Fibroblast of lung (primary cell): Measurements from ENCODE around the gene STARD3NL. TPM values are rescaled to one million over a fixed set of nuclear protein-coding genes. Genes with fewer than 3 reads are reported as not detected.

Experiments used
- DNase-seq, 2 donors: peaks; one replicate each; pipeline versions ENCODE4 v3.0.0 to v3.0.0-alpha.2; 2010; ENCODE audit warnings: low read depth in 2 of 2
- H2AFZ ChIP-seq: 2 replicates; pipeline ENCODE4 v1.5.1; 2012; ENCODE audit warnings: low read length, control low read depth, inconsistent platforms
- H3K27ac ChIP-seq: 2 replicates; pipeline ENCODE4 v1.5.1; 2011; ENCODE audit warnings: low read length, control low read depth; ENCODE audit not compliant: insufficient read depth
- H3K27me3 ChIP-seq: 2 replicates; pipeline ENCODE4 v1.5.1; 2011; ENCODE audit warnings: mild to moderate bottlenecking, low read length; ENCODE audit not compliant: control insufficient read depth, insufficient read depth
- H3K36me3 ChIP-seq: 2 replicates; pipeline ENCODE4 v1.5.1; 2011; ENCODE audit warnings: low read length; ENCODE audit not compliant: control insufficient read depth, insufficient read depth
- H3K4me1 ChIP-seq: 2 replicates; pipeline ENCODE4 v1.5.1; 2011; ENCODE audit warnings: low read length; ENCODE audit not compliant: control insufficient read depth, insufficient read depth; ENCODE audit errors: extremely low read depth
- H3K4me2 ChIP-seq: 2 replicates; pipeline ENCODE4 v1.5.1; 2011; ENCODE audit warnings: low read length, control low read depth; ENCODE audit not compliant: insufficient read depth; ENCODE audit errors: extremely low read depth
- H3K4me3 ChIP-seq, 4 experiments: fragments of 200-600 bp in 1 of 4; sonication (generic) in 1 of 4; replicated peaks in 1 of 4; 2 replicates each; pipeline ENCODE4 v1.5.1; 2011 to 2016; ENCODE audit warnings: low read length in 4 of 4, low read depth in 3 of 4, mild to moderate bottlenecking in 3 of 4, control low read depth in 2 of 4, inconsistent platforms in 1 of 4, mixed read lengths in 1 of 4; ENCODE audit not compliant: insufficient read depth in 1 of 4; ENCODE audit errors: control extremely low read depth in 1 of 4
- H3K79me2 ChIP-seq: 2 replicates; pipeline ENCODE4 v1.5.1; 2012; ENCODE audit warnings: mild to moderate bottlenecking, low read length, inconsistent platforms; ENCODE audit not compliant: control insufficient read depth, insufficient read depth
- H3K9ac ChIP-seq: 2 replicates; pipeline ENCODE4 v1.5.1; 2011; ENCODE audit warnings: mild to moderate bottlenecking, low read length, control low read depth; ENCODE audit not compliant: insufficient read depth
- H3K9me3 ChIP-seq: 2 replicates; pipeline ENCODE4 v1.5.1; 2012; ENCODE audit warnings: low read depth, low read length; ENCODE audit not compliant: control insufficient read depth, insufficient read depth
- H4K20me1 ChIP-seq: 2 replicates; pipeline ENCODE4 v1.5.1; 2011; ENCODE audit warnings: low read length; ENCODE audit not compliant: control insufficient read depth, insufficient read depth; ENCODE audit errors: extremely low read depth
- EZH2 ChIP-seq: IDR thresholded peaks from 2 replicates; pipeline ENCODE4 v1.5.1; 2012; ENCODE audit warnings: low read length, control low read depth, mild to moderate bottlenecking; ENCODE audit errors: missing control alignments
- polyA plus RNA-seq, 2 donors: library from polyadenylated mRNA; depleted of rRNA in 1 of 2; stranded (reverse) in 1 of 2; unstranded in 1 of 2; fragments of >200 nt; gene quantifications; 2 replicates each; pipeline ENCODE4 v1.2.1, GENCODE V29; 2011 to 2012; ENCODE audit warnings: missing spikeins in 1 of 2
- total RNA-seq: library from RNA; depleted of rRNA; stranded (reverse); fragments of >200 nt; gene quantifications from 2 replicates; pipeline ENCODE4 v1.2.1, GENCODE V29; 2014
- TF ChIP-seq, protein P1 (sequence below), 2 donors: IDR thresholded peaks in 1 of 2; conservative IDR thresholded peaks in 1 of 2; 1 replicate in 1 of 2; 2 replicates in 1 of 2; pipeline ENCODE4 v1.5.1; 2011 to 2012; ENCODE audit warnings: low read length in 2 of 2, control low read depth in 1 of 2, inconsistent platforms in 1 of 2, low read depth in 1 of 2, mild to moderate bottlenecking in 1 of 2

The STARD3NL gene
- total and polyA plus RNA-seq, 2 donors (not counting 1 experiment from before 2014, with no cell fraction given), result 71.9 to 105 TPM

DNA sequence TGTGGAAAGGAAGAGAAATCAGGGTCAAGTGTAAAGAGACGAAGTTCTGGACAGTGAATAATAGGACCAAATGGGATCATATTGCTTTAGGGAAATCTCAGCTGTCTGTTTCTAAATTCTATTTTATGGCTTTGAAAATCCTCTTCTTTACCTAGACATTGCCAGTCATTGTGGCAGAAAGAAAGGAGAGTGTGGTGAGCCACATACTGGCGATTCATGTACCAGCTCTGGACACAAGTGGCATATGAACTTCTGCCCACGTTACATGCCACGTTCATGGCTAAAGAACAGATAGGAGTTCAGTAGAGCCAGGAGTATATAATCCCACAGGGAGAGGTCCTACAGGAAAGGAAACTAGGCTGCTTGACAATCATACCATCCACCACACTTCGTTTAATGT lies 28.0 kb downstream of the STARD3NL start:
- Histone ChIP-seq H3K4me2 (no peak overlapping the region), H3K4me3 (no peak overlapping the region), H3K79me2 (peaks cover 2% of the 10 kb centered on the region), H3K9ac (no peak overlapping the region), H4K20me1 (no peaks in the 10 kb centered on the region), H3K27me3 (no peaks in the 10 kb centered on the region), H3K36me3 (peaks cover 2% of the 10 kb centered on the region), H3K27ac (no peak overlapping the region), H3K9me3 (no peaks in the 10 kb centered on the region), H2AFZ (no peak overlapping the region), H3K4me1 (no peaks in the 10 kb centered on the region)
- DNase-seq, result no peak
- TF ChIP-seq, protein P1, sequence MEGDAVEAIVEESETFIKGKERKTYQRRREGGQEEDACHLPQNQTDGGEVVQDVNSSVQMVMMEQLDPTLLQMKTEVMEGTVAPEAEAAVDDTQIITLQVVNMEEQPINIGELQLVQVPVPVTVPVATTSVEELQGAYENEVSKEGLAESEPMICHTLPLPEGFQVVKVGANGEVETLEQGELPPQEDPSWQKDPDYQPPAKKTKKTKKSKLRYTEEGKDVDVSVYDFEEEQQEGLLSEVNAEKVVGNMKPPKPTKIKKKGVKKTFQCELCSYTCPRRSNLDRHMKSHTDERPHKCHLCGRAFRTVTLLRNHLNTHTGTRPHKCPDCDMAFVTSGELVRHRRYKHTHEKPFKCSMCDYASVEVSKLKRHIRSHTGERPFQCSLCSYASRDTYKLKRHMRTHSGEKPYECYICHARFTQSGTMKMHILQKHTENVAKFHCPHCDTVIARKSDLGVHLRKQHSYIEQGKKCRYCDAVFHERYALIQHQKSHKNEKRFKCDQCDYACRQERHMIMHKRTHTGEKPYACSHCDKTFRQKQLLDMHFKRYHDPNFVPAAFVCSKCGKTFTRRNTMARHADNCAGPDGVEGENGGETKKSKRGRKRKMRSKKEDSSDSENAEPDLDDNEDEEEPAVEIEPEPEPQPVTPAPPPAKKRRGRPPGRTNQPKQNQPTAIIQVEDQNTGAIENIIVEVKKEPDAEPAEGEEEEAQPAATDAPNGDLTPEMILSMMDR (conservative IDR thresholded peaks at IDR 0.05 in 1 of 2, IDR thresholded peaks at IDR 0.05 in 1 of 2; ENCODE audit: low read depth in 1 of 2, low read length in 2 of 2), result no peak
- TF ChIP-seq EZH2, result no peak

DNA sequence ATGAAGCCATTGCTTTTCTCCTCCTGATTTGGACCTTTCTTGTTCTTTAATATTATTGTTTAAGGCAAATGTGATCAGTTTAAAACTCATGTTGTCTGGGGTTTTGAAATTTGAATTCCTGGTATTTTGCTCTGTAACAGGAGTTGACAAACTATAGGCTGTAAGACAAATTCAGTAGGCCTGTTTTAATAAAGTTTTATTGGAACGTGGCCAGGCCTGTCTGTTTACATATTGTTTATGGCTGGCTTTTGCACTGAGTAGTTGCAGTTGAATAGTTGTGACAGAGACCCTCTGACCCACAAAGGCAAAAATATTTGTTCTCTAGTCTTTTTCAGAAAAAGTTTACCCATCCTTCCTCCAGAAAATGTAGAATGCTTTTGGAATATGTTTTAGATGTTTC lies 29.8 kb downstream of the STARD3NL start:
- DNase-seq, result no peak
- TF ChIP-seq, protein P1 (conservative IDR thresholded peaks at IDR 0.05 in 1 of 2, IDR thresholded peaks at IDR 0.05 in 1 of 2; ENCODE audit: low read depth in 1 of 2, low read length in 2 of 2), result no peak
- no peak for TF ChIP-seq EZH2
- Histone ChIP-seq H3K4me3 (no peak overlapping the region), H3K9ac (no peak overlapping the region), H3K4me1 (no peaks in the 10 kb centered on the region), H3K27ac (no peak overlapping the region), H3K27me3 (no peaks in the 10 kb centered on the region), H2AFZ (no peak overlapping the region), H3K79me2 (no peaks in the 10 kb centered on the region), H3K9me3 (no peaks in the 10 kb centered on the region), H3K36me3 (peaks cover 2% of the 10 kb centered on the region), H4K20me1 (no peaks in the 10 kb centered on the region), H3K4me2 (no peak overlapping the region)

DNA sequence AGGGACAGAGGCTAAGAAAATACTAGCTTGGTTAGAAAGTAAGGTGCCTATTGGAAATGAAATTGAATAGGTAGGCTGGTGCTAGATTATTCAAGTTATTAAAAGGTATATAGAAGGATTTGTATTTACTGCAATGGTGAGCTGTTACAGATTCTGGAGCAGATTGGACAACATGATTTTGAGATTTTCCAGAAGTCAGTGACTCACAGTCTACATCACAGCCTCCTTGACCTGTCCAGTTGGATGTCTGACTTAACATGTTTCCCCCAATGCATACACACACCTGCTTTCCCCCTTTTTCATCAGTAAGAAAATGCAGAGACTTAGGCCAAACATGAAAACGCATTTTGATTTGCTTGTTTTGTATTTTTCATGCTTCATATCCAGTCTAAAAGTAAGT lies 33.4 kb downstream of the STARD3NL start:
- Histone ChIP-seq H3K27ac (no peak overlapping the region), H3K4me1 (peaks cover 5% of the 10 kb centered on the region), H3K27me3 (no peaks in the 10 kb centered on the region), H3K36me3 (peaks cover 2% of the 10 kb centered on the region), H2AFZ (no peak overlapping the region), H3K9me3 (no peaks in the 10 kb centered on the region), H3K9ac (no peak overlapping the region), H3K4me3 (no peak overlapping the region), H4K20me1 (no peaks in the 10 kb centered on the region), H3K4me2 (no peak overlapping the region), H3K79me2 (no peaks in the 10 kb centered on the region)
- no peak for DNase-seq
- TF ChIP-seq EZH2, result no peak
- TF ChIP-seq, protein P1 (conservative IDR thresholded peaks at IDR 0.05 in 1 of 2, IDR thresholded peaks at IDR 0.05 in 1 of 2; ENCODE audit: low read depth in 1 of 2, low read length in 2 of 2), result no peak
